ENCODE results near the gene NSUN6. TPM values are rescaled to one million over a fixed set of nuclear protein-coding genes. Genes with fewer than 3 reads are reported as not detected.

NSUN6 gene
- total and polyA plus RNA-seq, 10 of the 15 experiments (the other 5 are each of a cell fraction or from before 2014, with no cell fraction given), result 10.2 to 25.0 (median 15.6) TPM

- TF ChIP-seq MAX (IDR thresholded peaks at IDR 0.05; ENCODE audit: low read depth, low read length) (no peak), NBN (IDR thresholded peaks at IDR 0.05) (no peak), E4F1 (IDR thresholded peaks at IDR 0.05; ENCODE audit: borderline replicate concordance, partially characterized antibody) (no peak), IRF3 (IDR thresholded peaks at IDR 0.05) (no peak), HCFC1 (IDR thresholded peaks at IDR 0.05; ENCODE audit: low read length) (no peak), TARDBP (IDR thresholded peaks at IDR 0.05; ENCODE audit: borderline replicate concordance) (no peak)
Measured at GRCh38 chr10:18649364-18649959, 1.9 kb downstream of the NSUN6 start (continued).

- CTCF ChIA-PET, result interaction anchor here (0.6 to 1.9 kb wide), 4 partner anchors 8 to 453 kb away, joined by 3 to 4 read pairs (median 4); no protein-coding TSS in a partner anchor
- no TSS peak for BruUV-seq (replicated peaks)
- no peak for DNase-seq (ENCODE audit: low read depth, low spot score)
- no peak for TF ChIP-seq SREBF2 (IDR thresholded peaks at IDR 0.05; ENCODE audit: low read length)
- TF ChIP-seq RELA (IDR thresholded peaks at IDR 0.05; ENCODE audit: borderline replicate concordance, partially characterized antibody), result no peak
- no peak for TF ChIP-seq HSF1 (IDR thresholded peaks at IDR 0.05; ENCODE audit: low read depth, low read length)
- no peak for TF ChIP-seq NR2C1 (IDR thresholded peaks at IDR 0.05)
- no peak for TF ChIP-seq RAD51 (IDR thresholded peaks at IDR 0.05)
- no peak for TF ChIP-seq CUX1 (IDR thresholded peaks at IDR 0.05; ENCODE audit: insufficient replicate concordance, low read depth, low read length)
Measured at GRCh38 chr10:18647945-18648344, 3.4 kb downstream of the NSUN6 start.

More at GRCh38 chr10:18647945-18648344, 3.4 kb downstream of the NSUN6 start:
- 0 out of 2 replicates have a peak overlapping the region, but pooled peaks have one; percentile 4 for H3K4me2 ChIP-seq (ENCODE audit: control insufficient read depth, insufficient read depth)
- POLR2A ChIA-PET, result interaction anchor here (0.7 to 2.7 kb wide), 2 partner anchors 11 to 14 kb away, joined by 8 to 21 read pairs; partner anchors contain the start of gene ARL5B
- no peaks in the 10 kb centered on the region for H3K36me3 ChIP-seq (ENCODE audit: control insufficient read depth in 2 of 2, insufficient read depth in 2 of 2, low read length in 1 of 2)
- no peaks in the 10 kb centered on the region for H3K4me1 ChIP-seq (ENCODE audit: control insufficient read depth, insufficient read depth, low read length)
- intact Hi-C loops (cut with micrococcal nuclease; ENCODE audit: unreplicated experiment) (no loop called here), in situ Hi-C loops (cut with MboI) (no loop called here)
- no peaks in the 10 kb centered on the region for H3K9me3 ChIP-seq (replicated peaks; ENCODE audit: control insufficient read depth, insufficient read depth, low read length)
- FAIRE-seq (no peak), ATAC-seq (no peak)
- H4K20me1 ChIP-seq (ENCODE audit: control insufficient read depth, insufficient read depth), result no peaks in the 10 kb centered on the region
- H2AFZ ChIP-seq (ENCODE audit: control insufficient read depth, low read depth, low read length), result no peak overlapping the region
- RAD21 ChIA-PET (ENCODE audit: unreplicated experiment), result interaction anchor here (1.5 to 1.8 kb wide), 2 partner anchors 19 to 247 kb away, joined by 4 read pairs; no protein-coding TSS in a partner anchor
- WGBS (ENCODE audit: insufficient coverage, insufficient replicate concordance, low lambda C conversion rate, missing lambda C conversion rate), result 96% methylated on average over 3 of the region's 3 CpGs
- no peak overlapping the region for H3K27ac ChIP-seq (ENCODE audit: control insufficient read depth, insufficient read depth)
- no peaks in the 10 kb centered on the region for H3K27me3 ChIP-seq (replicated peaks in 1 of 2; ENCODE audit: control insufficient read depth in 2 of 2, insufficient read depth in 2 of 2, low read length in 1 of 2)
- SMC1A ChIA-PET (ENCODE audit: uncharacterized antibody, unreplicated experiment), result interaction anchor here (0.5 to 2.8 kb wide), 7 partner anchors 8 to 514 kb away, joined by 3 to 17 read pairs (median 3); partner anchors contain the start of gene ARL5B
- no peak overlapping the region for H3K4me3 ChIP-seq
- no peak overlapping the region for H3K9ac ChIP-seq (ENCODE audit: control insufficient read depth, insufficient read depth, low read length)
- peaks cover 38% of the 10 kb centered on the region for H3K79me2 ChIP-seq (ENCODE audit: control insufficient read depth, insufficient read depth, low read length)

Measured in GM12878 (cell line).